Activated CD4-positive, alpha-beta T cell treated with anti-CD3 and anti-CD28 coated beads, Interleukin-2, amount 50 U/mL, for 24 hours (primary cell): ENCODE measurements around the gene PNPLA2.

Source experiments
- DNase-seq, 2 donors: peaks; one replicate each; pipeline ENCODE4 v3.0.0-alpha.2; 2020; ENCODE audit warnings: low read depth in 1 of 2, low spot score in 1 of 2

PNPLA2 gene

DNA sequence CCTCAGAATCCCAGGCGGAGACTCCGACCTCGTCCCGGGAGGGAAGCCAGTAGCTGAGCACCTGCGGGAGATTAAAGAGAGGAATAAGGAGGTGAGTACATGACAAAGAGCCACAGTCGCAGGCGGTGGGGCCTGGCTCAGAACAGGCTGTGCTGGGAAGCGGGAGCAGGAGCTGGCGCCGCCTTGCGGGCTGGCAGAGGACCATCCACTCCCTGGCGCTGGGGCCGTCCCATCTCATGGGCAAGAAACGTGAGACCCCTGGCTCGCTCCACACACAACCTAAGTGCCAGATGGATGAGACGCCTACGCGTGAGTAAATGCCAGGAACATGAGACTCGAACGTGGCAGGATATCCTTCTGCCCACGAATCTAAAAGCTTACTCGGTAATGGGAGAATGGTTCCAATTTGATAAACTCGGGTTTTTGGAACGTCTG lies 35.1 kb upstream of the PNPLA2 start:
- DNase-seq: no peak

DNA sequence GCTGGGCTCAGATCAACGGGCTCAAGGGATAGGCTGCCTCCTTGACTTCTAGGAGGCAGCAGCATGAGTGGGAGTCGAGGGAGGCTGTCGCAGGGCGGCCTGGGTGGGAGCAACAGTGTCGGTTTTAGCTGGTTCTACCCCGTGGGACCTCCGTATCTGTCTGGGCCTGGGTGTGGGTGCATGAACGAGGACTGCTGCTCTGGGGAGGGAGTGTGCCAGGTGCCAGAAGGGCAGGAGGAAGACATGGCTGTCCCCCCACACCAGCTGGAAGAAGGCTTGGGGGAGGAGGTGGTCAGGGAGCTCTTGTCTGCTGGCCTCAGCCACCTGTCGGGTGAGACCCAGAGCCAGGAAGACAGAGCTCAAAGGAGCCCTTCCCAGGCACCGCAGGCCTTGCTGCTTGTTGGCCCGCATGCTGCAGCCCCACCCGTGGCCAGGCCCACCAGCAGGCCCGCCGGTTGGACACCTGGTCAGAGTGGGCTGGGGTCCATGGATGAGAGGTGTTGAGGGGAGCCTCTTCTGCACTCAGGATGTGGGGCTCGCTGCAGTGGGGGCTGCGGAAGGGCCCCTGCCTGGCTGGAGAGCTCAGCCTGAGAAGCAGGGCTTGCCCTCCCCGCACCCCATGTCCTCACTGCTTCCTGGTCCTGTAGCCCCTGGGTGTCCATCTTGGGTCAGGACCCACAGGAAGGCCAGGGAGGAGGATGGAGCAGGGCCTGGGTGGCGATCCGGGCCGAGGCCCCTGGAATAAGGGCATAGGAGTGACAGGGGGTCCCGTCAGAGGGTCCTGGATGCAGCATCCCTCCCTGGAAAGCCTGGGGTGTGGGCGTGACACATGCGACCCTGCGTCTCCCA lies 32.3 kb upstream of the PNPLA2 start:
- no peak for DNase-seq

DNA sequence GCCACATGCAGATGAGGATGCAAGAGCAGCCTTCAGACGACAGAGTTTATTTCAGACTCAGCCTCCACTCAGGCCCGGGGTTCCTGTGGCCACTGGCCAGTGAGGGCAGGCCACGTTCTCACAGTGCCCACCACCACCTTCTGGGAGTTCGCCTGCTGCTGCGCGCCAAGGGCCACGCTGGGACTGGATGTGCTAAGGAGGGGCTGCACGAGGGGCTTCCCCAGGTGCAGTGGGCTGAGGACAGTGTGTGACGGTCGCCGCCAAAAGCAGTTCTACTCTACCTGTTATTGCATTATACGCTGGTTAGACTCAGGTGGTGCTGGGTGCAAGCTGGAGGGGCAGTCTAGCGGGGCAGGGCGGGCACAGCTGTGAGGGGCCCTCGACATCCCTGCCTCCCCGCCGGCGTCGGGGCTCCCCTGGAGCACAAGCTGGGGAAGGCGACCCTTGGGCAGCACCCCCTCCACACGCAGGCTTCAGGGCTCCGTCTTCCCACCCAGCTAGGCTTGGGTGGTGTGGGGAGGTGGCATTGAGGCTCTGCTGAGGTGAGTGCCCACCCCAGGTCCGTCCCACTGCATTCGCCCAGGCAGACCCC lies 31.5 kb upstream of the PNPLA2 start:
- DNase-seq: no peak

DNA sequence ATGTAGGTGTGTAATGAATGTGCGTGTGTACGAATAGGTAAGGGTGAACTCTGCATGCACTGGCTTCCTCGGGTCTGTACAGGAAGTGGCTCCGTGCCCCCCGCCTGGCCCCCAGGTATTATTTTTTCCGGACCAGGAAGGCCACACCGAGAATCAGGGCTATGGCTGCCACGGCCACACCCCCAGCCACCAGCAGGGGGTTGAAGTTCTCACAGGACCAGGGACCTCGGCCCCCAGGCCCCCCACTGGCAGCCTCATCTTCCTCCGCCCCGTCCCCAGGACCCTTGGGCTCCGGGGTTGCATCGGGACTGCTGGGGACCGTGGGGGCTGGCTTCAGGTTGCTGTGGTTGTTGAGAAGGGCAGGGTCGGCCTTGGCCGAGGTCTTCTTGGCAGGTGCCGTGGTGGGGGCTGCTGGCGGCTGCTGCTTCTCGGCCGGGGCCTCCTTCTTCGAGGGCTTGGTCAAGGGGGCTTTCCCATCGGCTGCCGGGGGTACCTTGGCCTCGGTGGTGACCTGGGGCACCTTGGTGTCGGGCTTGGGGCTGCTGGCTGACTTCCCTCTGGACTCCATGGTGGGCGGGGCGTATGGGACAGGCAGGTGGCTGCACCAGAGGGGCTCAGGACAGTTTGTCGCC lies 30.6 kb upstream of the PNPLA2 start:
- no peak for DNase-seq

DNA sequence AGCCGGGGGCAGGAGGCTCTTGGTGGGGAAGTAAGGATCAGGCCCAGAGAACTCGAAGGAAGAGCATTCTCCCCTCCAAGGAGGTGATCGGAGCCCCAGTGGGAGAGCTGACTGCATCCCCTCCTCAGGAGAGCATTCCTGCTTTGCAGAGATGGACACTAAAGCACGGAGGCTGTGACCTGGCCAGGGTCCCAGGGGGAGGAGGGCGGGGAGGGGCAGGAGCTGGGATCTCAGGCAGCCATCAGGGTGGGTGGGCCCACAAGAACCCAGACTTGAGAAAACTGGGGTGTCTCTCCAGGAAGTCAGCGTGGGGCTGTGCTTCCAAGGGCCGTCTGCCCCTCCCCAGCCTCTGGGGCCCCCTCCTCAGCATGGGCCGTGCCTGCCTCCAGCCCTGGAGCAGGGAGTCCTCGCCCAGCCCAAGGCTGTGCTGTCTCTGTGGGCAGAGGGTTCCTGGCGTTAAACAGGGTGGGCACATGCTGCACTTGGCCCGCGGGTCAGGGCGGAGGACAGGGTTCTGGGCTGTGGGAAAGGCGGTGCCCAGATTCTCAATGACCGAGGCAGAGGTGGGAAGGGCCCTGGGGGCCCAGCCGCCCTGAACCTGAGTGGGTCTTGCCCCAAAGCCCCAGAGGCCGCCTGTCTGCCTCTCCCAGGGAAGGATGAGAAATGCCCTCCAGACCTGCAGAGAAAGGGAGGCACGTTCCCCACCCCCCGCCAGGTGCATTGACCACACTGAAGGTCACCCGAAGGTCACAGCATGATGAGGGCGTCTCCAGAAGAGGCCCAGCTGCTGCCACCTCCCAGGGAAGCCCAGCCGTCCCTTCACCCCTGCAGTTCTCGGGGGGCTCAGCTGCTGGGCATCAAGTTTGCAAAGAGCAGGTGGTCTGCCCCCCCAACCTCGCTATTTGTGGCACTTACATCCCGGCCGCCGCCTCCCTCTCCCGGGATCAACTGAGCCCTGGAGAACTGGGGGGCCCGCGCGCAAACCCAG lies 29.5 kb upstream of the PNPLA2 start:
- no peak for DNase-seq

DNA sequence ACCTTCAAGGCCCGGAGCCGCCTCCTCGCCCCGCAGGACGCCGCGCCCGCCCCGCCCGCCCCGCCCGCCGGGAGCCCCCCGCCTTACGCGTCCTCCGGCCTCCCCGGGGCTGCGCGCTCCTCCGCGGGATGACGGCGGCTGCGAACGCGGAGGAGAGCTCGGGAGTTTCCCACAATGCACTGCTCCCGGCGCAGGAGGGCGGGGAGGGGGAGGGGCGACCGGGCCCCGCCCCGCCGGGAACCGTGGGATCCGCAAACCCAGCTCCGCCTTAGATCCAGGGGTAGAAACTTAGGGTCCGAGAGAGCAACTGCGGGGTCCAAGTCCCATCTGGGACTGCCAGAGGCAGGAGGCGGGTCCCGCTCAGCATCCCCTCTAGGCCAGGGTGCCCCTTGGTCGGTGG lies 28.8 kb upstream of the PNPLA2 start, which contains the start of gene CEND1:
CEND1 (minus strand) TSS at position 148 of the 400 bp plus-strand sequence. CDS start 1,514 bp downstream, outside the sequence.
- DNase-seq: no peak

DNA sequence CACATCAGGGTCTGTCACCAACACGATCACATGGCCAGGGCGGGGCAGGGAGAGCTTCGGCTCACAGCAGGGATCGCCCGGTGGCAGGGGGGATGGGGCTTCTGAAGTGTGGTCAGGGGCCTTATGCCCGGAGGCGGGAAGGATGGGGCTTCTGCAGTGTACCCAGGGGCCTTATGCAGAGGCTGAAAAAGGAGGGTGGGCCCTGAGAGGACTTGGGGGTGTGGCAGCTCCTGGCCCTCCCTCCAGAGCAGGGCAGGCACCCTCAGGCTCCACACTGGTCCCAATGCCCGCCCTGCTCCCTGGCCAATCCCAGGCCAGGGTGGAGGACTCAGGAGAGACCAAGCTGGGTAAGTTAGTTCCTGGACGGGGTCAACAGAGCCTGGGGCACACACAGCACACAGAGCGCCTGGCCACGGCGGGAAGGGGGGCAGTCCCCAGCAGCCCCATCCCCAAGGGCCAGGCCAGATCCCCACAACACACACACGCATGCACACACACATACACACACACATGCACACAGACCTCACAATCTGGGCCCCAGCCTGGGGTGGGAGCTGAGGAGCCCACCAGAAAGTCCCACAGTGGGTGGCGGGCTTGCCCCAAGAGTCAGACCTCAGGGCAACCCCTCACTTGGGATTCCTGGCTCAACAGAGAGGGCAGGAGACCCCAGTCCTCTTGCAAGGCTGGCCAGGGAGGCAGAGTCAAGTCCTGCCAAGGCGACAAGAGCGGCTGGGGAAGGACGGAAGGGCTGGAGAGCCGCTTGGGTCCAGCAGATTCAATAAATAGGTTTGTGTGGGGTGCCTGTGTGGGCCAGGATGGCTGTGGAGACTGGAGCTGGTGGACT lies 27.8 kb upstream of the PNPLA2 start:
- no peak for DNase-seq

DNA sequence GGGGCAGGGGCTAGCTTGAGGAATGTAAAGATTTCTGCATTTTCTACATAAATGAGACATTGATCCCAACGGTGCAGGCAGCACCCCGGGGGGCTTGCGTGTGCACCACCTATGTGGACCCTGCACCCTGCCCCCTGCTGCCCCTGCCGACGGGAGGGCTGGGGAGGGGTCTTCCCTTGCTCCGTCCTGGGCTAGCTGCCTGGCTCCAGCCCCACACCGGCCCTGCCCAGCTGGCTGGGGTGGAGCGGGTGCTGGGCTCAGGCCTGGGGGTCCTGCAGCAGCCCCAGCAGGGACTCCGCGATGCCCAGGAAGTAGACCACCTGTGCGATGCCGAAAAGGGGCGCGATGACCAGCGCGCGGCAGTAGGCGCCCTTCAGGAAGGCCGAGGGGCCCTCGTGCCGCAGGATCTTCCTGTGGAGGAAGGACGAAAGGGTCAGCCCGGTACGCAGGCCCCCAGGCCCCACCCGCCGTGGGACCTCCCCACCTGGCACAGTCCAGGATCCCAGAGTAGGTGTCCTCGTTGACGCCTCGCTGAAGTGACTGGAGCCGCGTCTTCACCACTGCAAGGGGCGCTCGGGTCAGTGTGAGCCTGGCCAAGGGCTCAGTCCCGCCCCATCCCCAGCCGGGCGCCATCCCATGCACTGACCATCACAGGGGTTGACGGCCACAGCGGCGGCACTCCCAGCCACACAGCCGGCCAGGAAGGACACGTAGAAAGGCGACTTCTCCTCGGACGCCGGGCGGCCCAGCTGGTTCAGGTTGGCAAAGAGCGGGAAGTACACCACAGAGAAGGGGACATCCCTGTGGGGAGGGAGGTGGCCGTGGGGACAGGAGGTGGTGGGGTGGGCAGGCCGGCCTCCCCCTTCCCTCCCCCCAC lies 26.8 kb upstream of the PNPLA2 start:
- no peak for DNase-seq

DNA sequence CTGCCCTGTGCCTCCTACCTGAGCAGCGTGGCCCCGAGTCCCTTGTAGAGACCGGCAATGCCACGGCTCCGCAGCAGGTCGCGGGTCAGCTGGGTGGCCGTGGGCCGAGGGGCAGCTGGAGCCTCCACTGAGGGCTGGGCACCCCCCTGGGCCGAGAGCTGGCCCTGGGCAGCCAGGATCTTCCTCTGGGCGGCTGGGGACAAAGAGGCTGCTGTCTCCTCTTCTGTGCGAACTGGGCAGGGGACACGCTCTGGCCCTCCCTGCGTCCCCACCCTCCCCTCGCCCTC lies 26.2 kb upstream of the PNPLA2 start:
- no peak for DNase-seq

DNA sequence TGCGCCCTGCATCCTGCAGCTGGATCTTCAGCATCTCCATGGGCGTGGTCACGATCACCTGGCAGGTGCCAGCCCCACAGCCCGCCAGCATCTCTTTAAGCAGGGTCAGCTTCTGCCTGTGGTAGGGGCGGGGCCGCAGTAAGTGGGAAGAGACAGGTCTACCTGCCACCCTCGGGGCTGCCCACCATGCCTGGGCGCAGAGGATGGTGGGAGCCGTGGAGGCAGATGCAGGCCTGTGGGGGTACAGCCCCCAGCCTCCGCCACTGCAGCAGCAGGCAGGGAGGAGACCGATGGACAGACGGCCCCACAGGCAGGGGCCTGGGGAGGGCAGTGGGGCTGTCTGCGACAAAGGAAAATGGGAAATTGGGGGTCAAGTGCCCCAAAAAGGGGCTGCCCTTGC lies 25.8 kb upstream of the PNPLA2 start:
- DNase-seq: no peak

DNA sequence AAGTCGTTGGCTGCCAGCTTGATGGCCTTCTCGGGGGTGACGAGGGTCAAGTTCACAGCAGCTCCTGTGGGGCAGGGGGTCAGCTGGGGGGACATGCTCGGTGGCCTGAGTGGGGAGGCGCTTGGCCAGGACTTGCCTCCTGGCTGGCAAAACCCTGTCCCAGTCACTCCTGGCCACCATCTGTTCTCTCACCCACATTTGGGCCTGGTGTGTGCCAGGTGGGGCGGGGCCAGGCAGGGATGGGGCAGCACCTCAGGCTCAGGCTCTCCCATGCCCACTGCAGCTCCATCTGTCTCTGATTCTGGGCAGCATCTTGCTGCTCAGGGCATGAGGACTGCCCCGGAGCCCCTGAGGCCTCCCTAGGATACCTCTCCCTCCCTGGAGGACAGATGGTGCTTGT lies 25.2 kb upstream of the PNPLA2 start:
- no peak for DNase-seq

DNA sequence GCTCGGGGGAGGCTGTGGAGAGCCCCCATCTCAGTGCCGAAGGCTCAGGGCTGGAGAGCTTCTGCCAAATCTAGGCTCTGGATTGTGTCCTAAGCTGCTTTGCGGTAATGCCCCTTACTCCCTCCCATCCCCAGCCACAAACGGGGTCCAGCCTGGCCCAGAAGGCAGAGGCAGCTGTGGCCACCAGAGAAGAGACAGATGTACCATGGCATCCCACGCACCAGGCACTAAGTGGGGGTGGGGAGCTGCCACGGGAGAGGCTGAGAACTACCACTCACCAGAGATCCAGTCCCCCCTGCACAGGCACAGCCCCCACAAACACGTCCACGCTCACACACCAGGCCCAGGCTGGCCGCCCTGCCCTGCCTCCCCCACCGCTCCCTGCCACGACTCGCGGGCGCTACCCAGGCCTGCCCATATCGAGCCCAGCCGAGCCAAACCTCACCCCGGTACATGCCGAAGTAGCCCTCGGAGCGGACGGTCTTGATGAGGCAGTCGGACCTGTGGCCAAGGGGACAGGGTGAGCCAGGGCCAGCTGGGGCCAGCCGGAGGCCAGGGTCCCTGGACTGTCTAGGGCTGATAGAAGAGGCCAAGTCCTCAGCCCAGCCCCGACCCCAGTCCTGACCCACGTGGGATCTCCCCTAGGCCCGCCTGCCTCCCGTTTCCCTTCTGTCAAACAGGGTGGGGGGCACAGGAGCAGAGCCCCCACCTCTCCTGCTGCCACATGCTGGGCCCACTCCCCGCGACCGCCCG lies 24.5 kb upstream of the PNPLA2 start:
- DNase-seq: no peak

DNA sequence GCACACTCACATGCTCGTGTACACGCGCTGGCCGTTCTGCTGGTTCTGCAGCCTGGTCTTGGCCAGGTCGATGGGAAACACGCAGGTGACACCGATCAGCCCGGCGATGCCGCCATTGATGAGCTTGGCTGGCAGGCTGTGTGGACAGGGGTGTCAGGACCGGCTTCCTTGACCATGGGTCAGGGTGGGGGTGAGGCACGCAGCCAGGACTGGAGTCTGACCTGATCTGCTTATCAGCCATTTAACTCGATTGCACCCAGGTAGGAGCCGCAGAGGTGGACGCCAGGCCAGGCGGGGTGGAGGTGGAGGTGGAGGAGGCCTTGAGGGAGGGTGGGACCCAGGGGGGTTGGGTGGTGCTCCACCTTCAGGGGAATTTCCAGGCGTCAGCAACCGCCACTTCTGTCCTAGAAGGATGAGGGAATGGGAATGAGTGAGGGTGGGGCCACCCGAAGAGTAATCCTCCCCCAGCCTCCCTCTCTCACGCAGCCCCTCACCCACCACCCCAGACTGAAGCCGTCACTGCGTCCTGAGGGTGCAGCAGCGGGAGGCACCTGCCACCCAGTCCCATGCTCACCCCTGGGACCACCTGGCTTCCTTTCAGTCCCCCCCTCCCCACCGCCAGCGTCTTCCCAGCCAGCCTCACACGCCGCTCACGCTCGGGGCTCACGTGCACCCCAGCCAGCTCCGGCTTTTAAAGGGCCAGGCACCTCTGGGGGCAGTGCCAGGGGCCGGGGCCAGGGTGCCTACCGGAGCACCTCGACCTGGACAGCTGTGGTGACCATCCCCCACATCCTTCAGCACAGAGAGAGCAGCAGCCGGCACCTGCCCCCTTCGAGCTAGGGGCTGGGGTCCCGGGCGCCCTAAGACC lies 23.7 kb upstream of the PNPLA2 start:
- DNase-seq: no peak

DNA sequence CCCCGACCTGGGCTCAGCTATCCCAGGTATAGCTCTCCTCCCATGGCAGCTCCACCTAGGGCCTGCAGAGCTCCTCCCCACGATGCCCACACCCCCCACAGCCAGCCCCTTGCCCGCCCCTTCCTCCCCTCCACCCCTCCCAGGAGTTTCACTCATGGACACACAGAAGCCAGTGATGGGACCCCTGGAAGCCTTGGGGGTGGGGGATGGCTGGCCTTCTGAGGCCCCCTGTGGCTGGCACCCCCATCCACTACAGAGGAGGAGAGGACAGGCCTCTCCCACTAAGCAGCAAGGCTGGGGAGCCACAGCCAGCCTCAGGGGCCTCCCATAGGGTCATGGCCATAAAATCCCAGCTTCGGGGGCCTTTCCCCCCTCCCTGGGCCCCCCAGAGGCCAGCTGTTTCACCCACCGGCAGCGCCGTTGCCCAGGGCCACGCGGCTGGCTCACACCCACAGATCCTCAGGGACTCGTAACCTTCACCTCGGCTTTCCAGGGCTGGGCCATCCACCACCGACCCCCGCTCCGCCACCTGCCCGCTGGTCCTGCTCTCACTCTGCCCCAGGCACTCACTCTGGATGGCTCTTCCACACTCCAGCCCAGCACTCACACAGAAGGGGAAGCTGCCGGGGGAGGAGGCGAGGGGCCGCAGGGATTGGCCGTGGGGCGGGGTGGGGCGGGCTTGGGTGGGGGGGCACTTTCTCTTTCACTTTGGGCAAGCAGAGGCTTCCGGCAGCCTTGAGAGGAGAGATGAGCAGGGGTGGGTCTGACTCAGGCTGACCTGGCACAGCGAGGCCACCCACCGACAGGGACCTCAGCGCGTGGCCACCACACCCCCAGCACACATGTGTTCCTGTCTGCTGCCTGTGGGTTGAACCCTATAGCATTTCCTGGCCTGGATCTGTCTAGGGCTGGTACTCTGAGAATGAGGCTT lies 22.8 kb upstream of the PNPLA2 start:
- peak; percentile 65 to 79 for DNase-seq

DNA sequence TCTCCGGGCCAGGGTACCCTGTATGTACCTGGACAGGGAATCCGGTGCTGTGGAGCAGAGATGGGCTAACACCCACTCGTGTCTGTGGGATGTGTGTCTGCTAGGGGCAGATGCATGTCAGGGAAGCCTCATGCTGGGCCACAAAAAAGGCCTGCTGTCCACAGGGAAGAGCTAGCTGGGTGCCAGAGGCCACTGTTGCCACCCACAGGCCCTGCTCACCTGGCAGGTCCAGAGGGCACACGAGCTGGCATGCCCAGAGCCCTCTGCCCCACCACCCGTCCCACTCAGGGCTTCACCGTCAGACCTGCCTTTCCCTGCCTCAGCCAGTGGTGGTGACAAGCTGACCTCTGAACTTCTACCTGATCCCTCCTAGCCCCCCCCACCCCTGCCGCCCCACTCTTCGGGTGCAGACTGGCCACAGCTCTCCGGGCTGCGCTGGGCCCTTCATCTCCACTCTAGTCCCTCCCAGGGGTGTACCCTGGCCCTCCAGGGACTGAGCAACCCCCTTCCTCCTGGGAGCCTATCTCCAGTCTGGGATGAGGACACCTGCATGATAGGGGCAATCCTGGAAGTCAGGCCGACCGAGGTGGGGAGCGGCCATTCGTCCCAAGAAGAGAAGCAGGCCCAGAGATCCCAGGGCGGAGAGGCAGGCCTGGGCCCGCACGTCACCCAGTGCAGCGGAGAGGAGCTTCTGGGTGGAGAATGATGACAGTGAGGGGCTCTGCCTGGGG lies 22.0 kb upstream of the PNPLA2 start:
- no peak for DNase-seq
